ENCODE data around the gene RLN3.
"Not testable (repeated sequence)": the region's sequence is repeated elsewhere in the genome, so short reads cannot be mapped to it uniquely, and the experiment has no call there.

Gene RLN3

DNA sequence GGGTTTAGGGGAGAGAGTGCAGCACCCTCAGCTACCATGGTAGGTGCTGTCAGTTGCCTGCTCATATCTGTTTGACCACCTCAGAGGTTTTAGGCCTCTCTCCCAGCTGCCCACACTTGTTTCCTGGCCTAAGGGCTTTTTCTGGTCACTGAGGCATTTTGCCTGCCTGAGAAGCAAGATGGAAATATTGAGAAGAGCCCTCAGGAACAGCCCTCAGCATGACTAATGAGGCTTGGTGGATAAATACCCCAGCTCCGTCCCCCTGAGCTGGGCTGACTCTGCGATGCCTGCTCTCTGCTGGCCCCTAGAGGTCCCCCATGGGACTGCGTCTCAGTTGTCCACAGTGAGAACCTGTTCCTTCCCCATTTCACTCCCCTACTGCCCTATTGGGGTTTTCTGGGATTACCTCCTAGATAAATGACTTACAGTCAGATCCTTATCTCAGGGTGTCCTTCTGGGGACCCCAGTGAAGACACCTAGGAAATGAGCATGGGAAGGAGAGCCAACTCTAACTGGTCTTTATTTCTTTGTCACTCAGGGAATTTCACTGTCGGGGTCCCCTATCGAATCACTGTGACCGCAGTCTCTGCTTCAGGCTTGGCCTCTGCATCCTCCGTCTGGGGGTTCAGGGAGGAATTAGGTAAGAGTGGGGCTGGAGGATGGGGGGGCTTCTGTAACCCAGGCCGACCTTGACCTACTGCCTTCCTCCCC is 20.6 kb downstream of the RLN3 start:
- TF ChIP-seq, protein P1, sequence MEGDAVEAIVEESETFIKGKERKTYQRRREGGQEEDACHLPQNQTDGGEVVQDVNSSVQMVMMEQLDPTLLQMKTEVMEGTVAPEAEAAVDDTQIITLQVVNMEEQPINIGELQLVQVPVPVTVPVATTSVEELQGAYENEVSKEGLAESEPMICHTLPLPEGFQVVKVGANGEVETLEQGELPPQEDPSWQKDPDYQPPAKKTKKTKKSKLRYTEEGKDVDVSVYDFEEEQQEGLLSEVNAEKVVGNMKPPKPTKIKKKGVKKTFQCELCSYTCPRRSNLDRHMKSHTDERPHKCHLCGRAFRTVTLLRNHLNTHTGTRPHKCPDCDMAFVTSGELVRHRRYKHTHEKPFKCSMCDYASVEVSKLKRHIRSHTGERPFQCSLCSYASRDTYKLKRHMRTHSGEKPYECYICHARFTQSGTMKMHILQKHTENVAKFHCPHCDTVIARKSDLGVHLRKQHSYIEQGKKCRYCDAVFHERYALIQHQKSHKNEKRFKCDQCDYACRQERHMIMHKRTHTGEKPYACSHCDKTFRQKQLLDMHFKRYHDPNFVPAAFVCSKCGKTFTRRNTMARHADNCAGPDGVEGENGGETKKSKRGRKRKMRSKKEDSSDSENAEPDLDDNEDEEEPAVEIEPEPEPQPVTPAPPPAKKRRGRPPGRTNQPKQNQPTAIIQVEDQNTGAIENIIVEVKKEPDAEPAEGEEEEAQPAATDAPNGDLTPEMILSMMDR (IDR thresholded peaks at IDR 0.05; ENCODE audit: low read depth, low read length, missing control alignments) = peak; percentile 95
- no peak for DNase-seq (ENCODE audit: extremely low read depth, low read depth)
- no peak overlapping the region for H3K4me3 ChIP-seq (replicated peaks; ENCODE audit: low read depth, low read length)

DNA sequence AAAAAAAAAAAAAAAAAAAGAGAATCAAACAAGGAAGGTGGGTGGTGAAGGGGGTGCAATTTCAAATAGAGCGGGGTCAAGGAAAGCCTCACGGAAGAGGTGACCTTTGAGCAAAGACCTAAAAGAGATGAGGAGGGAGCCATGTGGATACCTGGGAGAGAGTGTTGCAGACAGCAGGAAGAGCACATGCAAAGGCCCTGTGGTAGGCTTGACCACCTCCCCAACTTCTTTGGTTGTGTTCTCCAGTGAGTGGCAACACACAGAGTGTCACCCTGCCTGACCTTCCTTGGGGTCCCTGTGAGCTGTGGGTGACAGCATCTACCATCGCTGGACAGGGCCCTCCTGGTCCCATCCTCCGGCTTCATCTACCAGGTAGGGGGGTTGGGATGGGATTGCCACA is 22.6 kb downstream of the RLN3 start:
- TF ChIP-seq, protein P1 (IDR thresholded peaks at IDR 0.05; ENCODE audit: low read depth, low read length, missing control alignments) = no peak
- no peak for DNase-seq (ENCODE audit: extremely low read depth, low read depth)
- H3K4me3 ChIP-seq (replicated peaks; ENCODE audit: low read depth, low read length) = no peak overlapping the region

DNA sequence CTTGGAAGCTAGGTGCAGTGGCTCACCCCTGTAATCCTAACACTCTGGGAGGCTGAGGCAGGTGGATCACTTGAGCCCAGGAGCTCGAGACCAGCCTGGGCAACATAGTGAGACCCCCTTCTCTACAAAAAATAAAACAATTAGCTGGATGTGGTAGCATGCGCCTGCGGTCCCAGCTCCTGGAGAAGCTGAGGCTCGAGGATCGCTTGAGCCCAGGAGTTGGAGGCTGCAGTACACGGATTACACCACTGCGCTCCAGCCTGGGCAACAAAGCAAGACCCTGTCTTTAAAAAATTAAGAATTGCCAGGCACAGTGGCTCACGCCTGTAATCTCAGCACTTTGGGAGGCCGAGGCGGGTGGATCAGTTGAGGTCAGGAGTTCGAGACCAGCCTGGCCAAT is 23.0 kb downstream of the RLN3 start:
- H3K4me3 ChIP-seq (replicated peaks; ENCODE audit: low read depth, low read length); DNase-seq (ENCODE audit: extremely low read depth, low read depth): not testable (repeated sequence)

DNA sequence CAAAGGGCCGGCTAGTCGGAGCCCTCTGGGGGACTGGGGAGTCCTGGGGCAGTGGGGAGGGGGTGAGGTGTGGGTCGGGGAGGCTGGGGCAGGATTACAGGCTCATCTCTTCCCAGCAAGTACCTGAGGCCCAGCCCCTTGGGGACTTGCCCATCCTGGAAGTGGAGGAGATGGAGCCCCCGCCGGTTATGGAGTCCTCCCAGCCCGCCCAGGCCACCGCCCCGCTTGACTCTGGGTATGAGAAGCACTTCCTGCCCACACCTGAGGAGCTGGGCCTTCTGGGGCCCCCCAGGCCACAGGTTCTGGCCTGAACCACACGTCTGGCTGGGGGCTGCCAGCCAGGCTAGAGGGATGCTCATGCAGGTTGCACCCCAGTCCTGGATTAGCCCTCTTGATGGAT is 24.0 kb downstream of the RLN3 start:
- DNase-seq (ENCODE audit: extremely low read depth, low read depth) = no peak
- no peak overlapping the region for H3K4me3 ChIP-seq (replicated peaks; ENCODE audit: low read depth, low read length)
- TF ChIP-seq, protein P1 (IDR thresholded peaks at IDR 0.05; ENCODE audit: low read depth, low read length, missing control alignments) = no peak

DNA sequence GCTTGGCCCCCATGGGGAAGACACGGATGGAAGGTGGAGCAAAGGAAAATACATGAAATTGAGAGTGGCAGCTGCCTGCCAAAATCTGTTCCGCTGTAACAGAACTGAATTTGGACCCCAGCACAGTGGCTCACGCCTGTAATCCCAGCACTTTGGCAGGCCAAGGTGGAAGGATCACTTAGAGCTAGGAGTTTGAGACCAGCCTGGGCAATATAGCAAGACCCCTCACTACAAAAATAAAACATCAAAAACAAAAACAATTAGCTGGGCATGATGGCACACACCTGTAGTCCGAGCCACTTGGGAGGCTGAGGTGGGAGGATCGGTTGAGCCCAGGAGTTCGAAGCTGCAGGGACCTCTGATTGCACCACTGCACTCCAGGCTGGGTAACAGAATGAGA is 24.5 kb downstream of the RLN3 start:
- TF ChIP-seq, protein P1 (IDR thresholded peaks at IDR 0.05; ENCODE audit: low read depth, low read length, missing control alignments) = no peak
- no peak overlapping the region for H3K4me3 ChIP-seq (replicated peaks; ENCODE audit: low read depth, low read length)
- DNase-seq (ENCODE audit: extremely low read depth, low read depth) = no peak

DNA sequence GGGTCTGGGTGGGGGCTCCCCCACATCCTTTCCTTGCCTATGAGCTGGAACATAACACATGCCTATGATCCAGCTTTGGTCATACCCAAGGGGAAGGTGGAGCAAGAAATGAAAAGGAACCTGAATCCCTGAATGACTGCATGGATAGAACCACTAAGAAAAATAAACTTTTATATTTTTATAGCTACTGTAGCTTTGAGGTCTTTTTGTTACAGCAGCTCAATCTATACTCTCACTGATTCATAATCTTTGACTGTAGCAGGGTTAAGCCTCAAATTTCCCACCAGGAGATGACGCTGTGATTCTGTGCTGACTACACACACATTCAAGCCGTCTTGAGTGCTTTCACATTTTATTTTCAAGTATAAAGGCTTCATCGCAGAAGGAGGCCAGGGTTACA is 25.1 kb downstream of the RLN3 start:
- DNase-seq (ENCODE audit: extremely low read depth, low read depth) = no peak
- TF ChIP-seq, protein P1 (IDR thresholded peaks at IDR 0.05; ENCODE audit: low read depth, low read length, missing control alignments) = no peak
- no peak overlapping the region for H3K4me3 ChIP-seq (replicated peaks; ENCODE audit: low read depth, low read length)

DNA sequence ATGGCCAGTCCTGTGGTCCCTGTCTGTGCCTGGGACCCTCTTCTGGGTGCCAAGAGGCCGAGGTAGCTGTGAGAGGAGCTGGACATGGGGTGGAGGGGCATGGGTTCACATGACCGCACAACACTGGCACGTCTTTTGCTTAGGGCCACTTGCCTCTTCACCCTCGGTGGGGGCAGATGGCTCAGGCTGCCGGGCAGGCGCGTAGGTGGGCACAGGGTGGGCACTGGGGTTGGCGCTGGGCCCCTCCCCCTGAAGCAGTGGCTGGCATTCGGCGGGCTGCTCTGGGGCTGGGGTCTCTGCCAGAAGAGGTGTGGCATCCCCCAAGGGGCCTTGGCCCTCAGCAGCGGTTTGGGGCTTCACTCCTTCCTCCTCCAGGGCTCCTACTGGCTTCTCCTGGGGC is 25.6 kb downstream of the RLN3 start:
- TF ChIP-seq, protein P1 (IDR thresholded peaks at IDR 0.05; ENCODE audit: low read depth, low read length, missing control alignments) = no peak
- no peak for DNase-seq (ENCODE audit: extremely low read depth, low read depth)
- H3K4me3 ChIP-seq (replicated peaks; ENCODE audit: low read depth, low read length) = no peak overlapping the region
